Activated CD8-positive, alpha-beta T cell treated with anti-CD3 and anti-CD28 coated beads for 36 hours (primary cell): Measurements from ENCODE around the gene COG3. TPM values are rescaled to one million over a fixed set of nuclear protein-coding genes. Genes with fewer than 3 reads are reported as not detected.

Experiments used
- ATAC-seq: fragments of 200-7000 bp; cut with Tn5 transposase; one replicate; pipeline ENCODE4 v1.10.0; 2021; ENCODE audit warnings: mild to moderate bottlenecking, moderate library complexity
- CTCF ChIA-PET: fragments of 350-600 bp; sonication (Branson Sonifier 250); formaldehyde crosslinking; loops from one replicate; lab custom pipeline; 2021; ENCODE audit warnings: antibody characterized with exemption; lab: Charles Lee
- POLR2A ChIA-PET: fragments of 350-600 bp; sonication (Branson Sonifier 250); formaldehyde crosslinking; loops from one replicate; lab custom pipeline; 2021; ENCODE audit warnings: antibody characterized with exemption; lab: Charles Lee
- DNase-seq: peaks from one replicate; pipeline ENCODE4 v3.0.0-alpha.2; 2020
- H3K27ac Mint-ChIP-seq: one replicate; pipeline ENCODE4 v1.8.0; 2021; ENCODE audit warnings: mild to moderate bottlenecking, mixed read lengths
- H3K27me3 Mint-ChIP-seq: one replicate; pipeline ENCODE4 v1.8.0; 2021; ENCODE audit warnings: mixed read lengths
- H3K36me3 Mint-ChIP-seq: one replicate; pipeline ENCODE4 v1.8.0; 2021; ENCODE audit warnings: low read depth, mixed read lengths
- H3K4me1 Mint-ChIP-seq: one replicate; pipeline ENCODE4 v1.8.0; 2021; ENCODE audit warnings: low read depth, mixed read lengths
- H3K4me3 Mint-ChIP-seq: one replicate; pipeline ENCODE4 v1.8.0; 2021; ENCODE audit warnings: mild to moderate bottlenecking, moderate library complexity, mixed read lengths
- H3K9me3 Mint-ChIP-seq: one replicate; pipeline ENCODE4 v1.8.0; 2021; ENCODE audit warnings: mixed read lengths
- intact Hi-C: fragments of 100-400 bp; cut with micrococcal nuclease; formaldehyde crosslinking; loops from one replicate; pipeline ENCODE4 v1.10.0; 2022
- total RNA-seq, 2 experiments: library from RNA; stranded (reverse); gene quantifications; one replicate each; pipeline ENCODE4 v1.2.3, GENCODE V29; 2021
- TF ChIP-seq, protein P1 (sequence below): fragments of 200-600 bp; IDR thresholded peaks from one replicate; pipeline ENCODE4 v1.8.0; 2022; ENCODE audit warnings: antibody characterized with exemption, mild to moderate bottlenecking

The COG3 gene
- total RNA-seq, 2 experiments from 2014 or later: 19.9 to 22.1 TPM

DNA sequence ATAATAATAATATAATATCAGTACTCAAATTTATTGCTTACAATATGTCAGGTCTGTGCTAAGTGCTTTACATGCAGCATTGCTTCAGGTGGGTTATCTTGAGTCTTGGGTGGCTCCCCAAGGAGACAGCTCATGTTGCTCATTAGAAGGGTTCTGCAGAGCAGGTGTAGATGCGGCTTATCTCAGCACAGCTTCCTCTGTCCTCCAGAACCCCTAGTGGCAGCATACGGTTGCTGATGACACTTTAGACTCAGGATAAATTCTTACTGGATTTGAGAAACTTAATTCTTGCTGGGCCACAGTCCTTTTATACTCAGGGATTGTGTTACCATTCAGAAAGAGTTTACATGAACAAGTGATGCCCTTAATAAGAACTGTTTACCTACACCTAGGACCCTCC is 8.9 kb downstream of the COG3 start:
- ChIA-PET POLR2A (interaction anchor here (0.6 to 0.8 kb wide), 3 partner anchors 20 to 56 kb away, joined by 3 to 5 read pairs (median 4); partner anchors contain the start of gene SLC25A30), CTCF (interaction anchor here (1.0 to 2.6 kb wide), 8 partner anchors 9 to 142 kb away, joined by 3 to 11 read pairs (median 4); partner anchors contain the start of gene COG3)
- Mint-ChIP-seq H3K4me1 (peaks cover 58% of the 10 kb centered on the region), H3K27ac (no peak overlapping the region), H3K27me3 (no peaks in the 10 kb centered on the region), H3K36me3 (peaks cover 20% of the 10 kb centered on the region), H3K4me3 (no peak overlapping the region), H3K9me3 (peaks cover 2% of the 10 kb centered on the region)
- peak; percentile 31 for DNase-seq
- TF ChIP-seq, protein P1, sequence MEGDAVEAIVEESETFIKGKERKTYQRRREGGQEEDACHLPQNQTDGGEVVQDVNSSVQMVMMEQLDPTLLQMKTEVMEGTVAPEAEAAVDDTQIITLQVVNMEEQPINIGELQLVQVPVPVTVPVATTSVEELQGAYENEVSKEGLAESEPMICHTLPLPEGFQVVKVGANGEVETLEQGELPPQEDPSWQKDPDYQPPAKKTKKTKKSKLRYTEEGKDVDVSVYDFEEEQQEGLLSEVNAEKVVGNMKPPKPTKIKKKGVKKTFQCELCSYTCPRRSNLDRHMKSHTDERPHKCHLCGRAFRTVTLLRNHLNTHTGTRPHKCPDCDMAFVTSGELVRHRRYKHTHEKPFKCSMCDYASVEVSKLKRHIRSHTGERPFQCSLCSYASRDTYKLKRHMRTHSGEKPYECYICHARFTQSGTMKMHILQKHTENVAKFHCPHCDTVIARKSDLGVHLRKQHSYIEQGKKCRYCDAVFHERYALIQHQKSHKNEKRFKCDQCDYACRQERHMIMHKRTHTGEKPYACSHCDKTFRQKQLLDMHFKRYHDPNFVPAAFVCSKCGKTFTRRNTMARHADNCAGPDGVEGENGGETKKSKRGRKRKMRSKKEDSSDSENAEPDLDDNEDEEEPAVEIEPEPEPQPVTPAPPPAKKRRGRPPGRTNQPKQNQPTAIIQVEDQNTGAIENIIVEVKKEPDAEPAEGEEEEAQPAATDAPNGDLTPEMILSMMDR: peak; percentile 10
- intact Hi-C loops: loop anchor here (5.0 kb wide), 1 partner anchor 76 kb away; no protein-coding TSS in a partner anchor
- ATAC-seq: peak; percentile 73

DNA sequence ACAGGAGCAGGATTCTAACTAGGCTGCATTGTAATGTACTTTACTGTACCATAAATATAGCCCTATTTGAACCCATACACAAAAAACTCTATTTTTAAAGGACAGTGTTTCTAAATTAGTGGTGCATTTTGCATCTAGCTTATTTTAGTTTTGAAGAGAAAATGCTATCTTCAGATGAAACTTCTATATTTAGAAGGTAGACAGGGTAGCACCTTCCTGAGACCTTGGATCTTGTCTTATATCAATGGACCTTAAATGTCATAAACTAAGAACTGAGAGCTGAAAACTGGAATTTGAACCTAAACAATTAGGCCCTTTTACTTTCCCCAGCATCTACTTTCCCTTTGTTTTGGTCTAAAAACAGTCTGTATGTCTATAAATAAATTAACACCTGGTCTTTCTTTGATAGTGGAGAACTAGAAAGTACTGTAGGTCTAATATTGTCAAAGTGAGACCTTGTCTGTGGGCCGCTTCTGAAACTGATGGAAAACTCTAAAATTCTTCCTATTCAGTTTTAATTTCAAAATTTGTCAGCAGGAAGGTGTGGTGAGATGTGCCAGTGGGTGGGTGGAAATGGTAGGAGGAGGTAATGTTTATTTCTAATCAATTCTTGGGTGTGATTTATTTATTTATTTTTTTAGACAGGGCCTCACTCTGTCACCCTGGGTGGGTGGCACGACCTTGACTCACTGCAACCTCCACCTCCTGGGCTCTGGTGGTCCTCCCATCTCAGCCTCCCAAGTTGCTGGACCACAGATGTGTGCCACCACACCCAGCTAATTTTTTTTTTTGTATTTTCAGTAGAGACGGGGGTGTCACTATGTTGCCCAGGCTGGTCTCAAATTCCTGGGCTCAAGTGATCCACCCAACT is 10.1 kb downstream of the COG3 start:
- H3K4me1 Mint-ChIP-seq: peaks cover 50% of the 10 kb centered on the region
- H3K27me3 Mint-ChIP-seq: no peaks in the 10 kb centered on the region
- DNase-seq (no peak), ATAC-seq (no peak)
- peaks cover 27% of the 10 kb centered on the region for H3K36me3 Mint-ChIP-seq
- ChIA-PET CTCF (interaction anchor here (1.4 to 2.6 kb wide), 6 partner anchors 8 to 107 kb away, joined by 3 to 11 read pairs (median 6); partner anchors contain the start of gene COG3), POLR2A (interaction anchor here (0.6 to 0.9 kb wide), 4 partner anchors 10 to 57 kb away, joined by 3 to 5 read pairs (median 4); partner anchors contain the start of gene SLC25A30)
- H3K27ac Mint-ChIP-seq: peak overlapping the region; percentile 61
- no peak overlapping the region for H3K4me3 Mint-ChIP-seq
- intact Hi-C loops: loop anchor here (5.0 kb wide), 1 partner anchor 78 kb away; no protein-coding TSS in a partner anchor
- peaks cover 2% of the 10 kb centered on the region for H3K9me3 Mint-ChIP-seq
- TF ChIP-seq, protein P1: no peak

DNA sequence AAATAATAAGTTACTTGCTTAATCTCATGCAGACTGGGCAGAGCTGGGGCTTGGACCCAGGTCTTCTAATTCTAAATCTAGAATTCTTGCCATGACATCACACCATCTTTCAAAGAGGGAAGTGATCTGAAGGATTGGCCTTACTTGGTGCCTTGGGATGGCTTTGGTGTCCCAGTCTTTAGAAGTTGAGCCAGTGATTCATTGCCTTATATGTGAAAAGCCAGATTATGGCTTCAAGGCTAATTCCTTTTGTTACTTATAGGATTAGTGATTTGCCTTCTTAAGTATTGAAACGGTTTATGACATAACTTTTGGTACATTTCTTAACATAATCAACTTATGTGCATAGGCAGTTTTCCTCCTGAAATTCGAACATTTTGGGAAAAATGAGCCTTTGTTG is 14.9 kb downstream of the COG3 start:
- ChIA-PET CTCF (interaction anchor here (1.3 to 2.3 kb wide), 2 partner anchors 10 to 85 kb away, joined by 3 to 10 read pairs; no protein-coding TSS in a partner anchor), POLR2A (no interaction called here)
- Mint-ChIP-seq H3K4me1 (peaks cover 15% of the 10 kb centered on the region), H3K27me3 (no peaks in the 10 kb centered on the region), H3K9me3 (no peaks in the 10 kb centered on the region), H3K36me3 (peaks cover 31% of the 10 kb centered on the region), H3K4me3 (no peak overlapping the region), H3K27ac (no peak overlapping the region)
- DNase-seq (no peak), ATAC-seq (no peak)
- TF ChIP-seq, protein P1: no peak
- intact Hi-C loops: no loop called here

DNA sequence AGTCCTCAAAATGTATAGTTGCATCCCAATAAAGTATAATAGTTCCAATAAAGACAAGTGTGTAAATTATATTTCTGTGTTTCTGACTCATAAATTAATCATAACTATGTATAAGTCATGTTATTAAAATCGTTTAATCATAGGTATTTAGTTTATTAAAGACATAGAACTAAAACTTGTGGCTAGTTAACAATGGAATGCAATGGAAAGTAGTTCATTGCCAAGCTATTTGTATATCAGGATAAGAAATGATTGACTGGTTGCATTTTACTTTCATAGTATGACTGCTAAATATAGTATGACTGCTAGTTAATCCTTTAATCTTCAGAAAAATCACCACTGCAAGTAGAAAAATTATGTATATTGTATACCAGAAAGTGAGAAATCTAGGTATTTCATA is 16.9 kb downstream of the COG3 start:
- intact Hi-C loops: no loop called here
- TF ChIP-seq, protein P1: no peak
- Mint-ChIP-seq H3K27me3 (no peaks in the 10 kb centered on the region), H3K36me3 (peaks cover 32% of the 10 kb centered on the region), H3K27ac (no peak overlapping the region), H3K4me3 (no peak overlapping the region), H3K4me1 (peaks cover 2% of the 10 kb centered on the region), H3K9me3 (no peaks in the 10 kb centered on the region)
- no peak for ATAC-seq
- DNase-seq: no peak
- CTCF ChIA-PET: interaction anchor here (0.7 to 2.5 kb wide), 4 partner anchors 8 to 111 kb away, joined by 3 to 15 read pairs (median 6); no protein-coding TSS in a partner anchor
- POLR2A ChIA-PET: no interaction called here
